Measurements from ENCODE around the gene GRM1.

DNA sequence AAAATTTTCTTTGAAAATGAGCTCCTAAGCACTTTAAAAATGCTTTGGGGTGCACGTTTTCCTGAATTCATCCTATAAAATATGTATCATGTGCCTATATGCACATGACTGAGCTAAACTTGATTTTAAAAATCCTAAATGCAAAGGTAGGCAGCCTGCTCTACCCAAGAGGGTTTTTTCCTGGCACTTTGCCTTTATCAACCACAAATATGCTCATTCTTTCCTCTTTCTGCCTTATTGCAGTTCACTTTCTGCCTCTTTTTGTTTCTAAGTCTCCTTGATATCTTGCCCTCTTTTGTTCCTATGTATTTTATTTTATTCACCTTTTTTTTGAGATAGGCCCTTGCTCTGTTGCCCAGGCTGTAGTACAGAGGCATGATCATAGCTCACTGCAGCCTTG is 229.3 kb downstream of the GRM1 start:
- TF ChIP-seq CTCF (conservative IDR thresholded peaks at IDR 0.05 in 1 of 2, IDR thresholded peaks at IDR 0.05 in 1 of 2; ENCODE audit: extremely low read depth in 1 of 2, insufficient read depth in 1 of 2, low read depth in 1 of 2, low read length in 2 of 2) (no peak), EZH2 (IDR thresholded peaks at IDR 0.05; ENCODE audit: borderline replicate concordance, low read length) (no peak)
